Trophoblast cell (in vitro differentiated cells and primary cell): Measurements from ENCODE around the gene PTRHD1.

Experiments used
- DNase-seq, 2 donors: peaks; one replicate each; pipeline ENCODE4 v3.0.0-alpha.2; 2016
- H2AFZ ChIP-seq: 2 replicates; pipeline ENCODE4 v1.6.1; 2013; ENCODE audit warnings: low read length, moderate library complexity, mild to moderate bottlenecking; ENCODE audit not compliant: insufficient read depth, poor library complexity
- H2AK5ac ChIP-seq: 2 replicates; pipeline ENCODE4 v1.6.1; 2013; ENCODE audit warnings: mild to moderate bottlenecking, low read length
- H2BK120ac ChIP-seq: 2 replicates; pipeline ENCODE4 v1.6.1; 2013; ENCODE audit warnings: low read length, mild to moderate bottlenecking, moderate library complexity; ENCODE audit not compliant: insufficient read depth, poor library complexity
- H2BK12ac ChIP-seq: 2 replicates; pipeline ENCODE4 v1.6.1; 2013; ENCODE audit warnings: mild to moderate bottlenecking, low read length, moderate library complexity
- H2BK5ac ChIP-seq: 2 replicates; pipeline ENCODE4 v1.6.1; 2013; ENCODE audit warnings: low read length, low read depth, moderate library complexity, mild to moderate bottlenecking; ENCODE audit not compliant: poor library complexity
- H3K14ac ChIP-seq: 2 replicates; pipeline ENCODE4 v1.6.1; 2013; ENCODE audit warnings: mild to moderate bottlenecking, low read length
- H3K18ac ChIP-seq: 2 replicates; pipeline ENCODE4 v1.6.1; 2013; ENCODE audit warnings: mild to moderate bottlenecking, low read length
- H3K23ac ChIP-seq: 2 replicates; pipeline ENCODE4 v1.6.1; 2013; ENCODE audit warnings: low read length
- H3K27ac ChIP-seq: 2 replicates; pipeline ENCODE4 v1.5.1; 2013; ENCODE audit warnings: low read depth, mild to moderate bottlenecking, inconsistent platforms, low read length, moderate library complexity
- H3K27me3 ChIP-seq: 2 replicates; pipeline ENCODE4 v1.6.1; 2013; ENCODE audit warnings: inconsistent platforms, mild to moderate bottlenecking, low read length, moderate library complexity; ENCODE audit not compliant: insufficient read depth
- H3K36me3 ChIP-seq, 2 experiments: 1 replicate in 1 of 2; 2 replicates in 1 of 2; pipeline ENCODE4 v1.6.1; 2013; ENCODE audit warnings: low read length in 2 of 2, mild to moderate bottlenecking in 2 of 2, moderate library complexity in 1 of 2; ENCODE audit not compliant: insufficient read depth in 2 of 2, control insufficient read depth in 1 of 2
- H3K4ac ChIP-seq: 2 replicates; pipeline ENCODE4 v1.6.1; 2013; ENCODE audit warnings: low read depth, mild to moderate bottlenecking, low read length, moderate library complexity
- H3K4me1 ChIP-seq, 2 experiments: 1 replicate in 1 of 2; 2 replicates in 1 of 2; pipeline ENCODE4 v1.6.1; 2013; ENCODE audit warnings: low read length in 2 of 2, mild to moderate bottlenecking in 2 of 2, moderate library complexity in 1 of 2; ENCODE audit not compliant: insufficient read depth in 2 of 2, control insufficient read depth in 1 of 2
- H3K4me2 ChIP-seq: 2 replicates; pipeline ENCODE4 v1.6.1; 2013; ENCODE audit warnings: inconsistent platforms, mild to moderate bottlenecking, low read length, moderate library complexity
- H3K4me3 ChIP-seq: 2 replicates; pipeline ENCODE4 v1.5.1; 2013; ENCODE audit warnings: mild to moderate bottlenecking, low read depth, low read length, inconsistent platforms
- H3K79me1 ChIP-seq: one replicate; pipeline ENCODE4 v1.6.1; 2013; ENCODE audit warnings: low read length
- H3K79me2 ChIP-seq: 2 replicates; pipeline ENCODE4 v1.6.1; 2013; ENCODE audit warnings: low read length, mild to moderate bottlenecking; ENCODE audit not compliant: control insufficient read depth, insufficient read depth, poor library complexity
- H3K9ac ChIP-seq: 2 replicates; pipeline ENCODE4 v1.6.1; 2013; ENCODE audit warnings: mild to moderate bottlenecking, low read length
- H3K9me3 ChIP-seq: 2 replicates; pipeline ENCODE4 v1.6.1; 2013; ENCODE audit warnings: low read depth, mild to moderate bottlenecking, control low read depth, inconsistent platforms, low read length; ENCODE audit not compliant: insufficient read depth
- H4K12ac ChIP-seq: 2 replicates; pipeline ENCODE4 v1.6.1; 2013; ENCODE audit warnings: low read depth, mild to moderate bottlenecking, low read length, moderate library complexity
- H4K8ac ChIP-seq: 2 replicates; pipeline ENCODE4 v1.6.1; 2013; ENCODE audit warnings: low read depth, mild to moderate bottlenecking, low read length, moderate library complexity
- H4K91ac ChIP-seq: one replicate; pipeline ENCODE4 v1.6.1; 2013; ENCODE audit warnings: low read depth, mild to moderate bottlenecking, low read length, moderate library complexity
- WGBS: extraction: QIAGEN DNeasy Blood & Tissue Kit; methylation state at CpG from one replicate; pipeline ENCODE4 v1.1.7; 2013; ENCODE audit warnings: missing lambda C conversion rate; ENCODE audit not compliant: insufficient read length, insufficient coverage; ENCODE audit errors: extremely low coverage; 5-methylcytosine and 5-hydroxymethylcytosine counted together

The PTRHD1 gene

DNA sequence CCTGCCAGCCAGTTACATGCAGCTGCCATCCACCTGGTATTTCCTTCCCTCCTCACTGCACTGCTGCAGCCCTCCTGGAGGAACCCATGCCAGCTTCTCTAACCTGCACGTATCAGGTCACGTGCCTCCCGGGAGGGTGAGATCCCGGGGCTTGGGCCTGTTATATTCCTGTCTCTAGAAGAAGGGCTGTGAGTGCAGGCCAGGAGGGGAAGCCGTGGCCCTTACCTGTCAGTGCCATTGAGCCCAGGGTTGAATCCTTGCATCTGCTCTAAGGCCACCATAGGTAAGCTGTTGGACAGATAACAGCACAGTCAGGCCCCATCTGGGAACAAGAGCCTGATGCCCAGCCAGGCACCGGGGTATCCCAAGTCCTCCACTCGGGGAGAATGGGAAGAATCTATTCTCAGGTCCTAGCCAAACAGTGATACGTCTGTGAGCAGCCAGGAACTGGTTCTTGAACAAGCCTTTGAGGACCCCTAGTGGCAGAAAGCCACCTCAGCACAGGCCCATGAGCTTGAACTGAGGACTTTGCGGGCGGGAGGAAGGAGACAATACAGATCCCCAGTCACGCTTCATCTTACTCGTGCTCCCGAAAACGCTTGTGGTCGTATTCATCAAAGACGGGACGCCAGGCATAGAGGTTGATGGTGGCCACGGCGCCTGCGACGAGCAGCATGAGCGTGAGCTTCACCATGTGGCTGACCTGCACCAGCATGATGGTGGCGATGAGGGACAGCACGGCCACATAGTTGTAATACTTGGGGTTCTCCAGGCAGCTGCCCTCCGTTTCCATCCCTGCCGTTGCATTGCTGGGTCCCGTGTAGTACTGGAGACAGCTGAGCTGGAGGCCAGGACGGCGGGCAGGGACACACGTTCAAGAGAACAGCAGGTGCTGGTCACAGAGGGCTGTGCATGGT is 34.4 kb upstream of the PTRHD1 start:
- Histone ChIP-seq H3K79me1 (no peaks in the 10 kb centered on the region), H3K27ac (no peak overlapping the region)

DNA sequence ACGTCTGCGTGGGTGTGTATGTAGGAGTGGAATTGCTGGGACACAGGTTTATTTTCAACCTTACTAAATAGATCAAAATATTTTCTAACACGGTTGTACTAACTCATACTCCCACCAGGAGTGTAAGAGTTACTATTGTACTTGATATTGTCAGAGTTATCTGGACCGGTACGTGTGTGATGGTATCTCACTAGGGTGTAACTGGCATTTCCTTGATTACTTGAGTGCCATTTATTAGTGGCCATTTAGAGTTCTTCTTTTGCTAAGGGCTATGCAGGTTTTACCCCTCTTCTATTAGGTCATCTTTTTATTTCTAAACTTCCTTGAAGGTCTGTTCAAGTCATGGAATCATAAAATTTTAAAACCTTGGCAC is 33.6 kb upstream of the PTRHD1 start:
- Histone ChIP-seq H3K27ac (no peak overlapping the region), H4K91ac (no peak overlapping the region), H3K27me3 (no peaks in the 10 kb centered on the region), H3K18ac (no peak overlapping the region), H2AFZ (no peak overlapping the region), H2BK12ac (no peak overlapping the region), H4K12ac (no peak overlapping the region), H3K14ac (no peak overlapping the region), H3K79me1 (no peaks in the 10 kb centered on the region), H3K36me3 (peaks cover 5 to 6% of the 10 kb centered on the region in 2 experiments), H3K4ac (no peak overlapping the region), H3K4me1 (no peaks in the 10 kb centered on the region), H3K23ac (no peak overlapping the region), H3K9ac (no peak overlapping the region), H2BK120ac (no peak overlapping the region), H3K79me2 (no peaks in the 10 kb centered on the region), H2AK5ac (no peak overlapping the region), H2BK5ac (no peak overlapping the region), H3K9me3 (no peaks in the 10 kb centered on the region), H3K4me3 (no peak overlapping the region), H3K4me2 (no peak overlapping the region), H4K8ac (no peak overlapping the region)
- no peak for DNase-seq
- no CpG with 5 or more reads among the region's 5 CpGs for WGBS

More for the DNA sequence above, 34.4 kb upstream of the PTRHD1 start:
- no peak overlapping the region for H4K8ac ChIP-seq
- H3K4me2 ChIP-seq, result no peak overlapping the region
- H3K9ac ChIP-seq, result no peak overlapping the region
- no peaks in the 10 kb centered on the region for H3K79me2 ChIP-seq
- H3K9me3 ChIP-seq, result peaks cover 1% of the 10 kb centered on the region
- H3K4me1 ChIP-seq, result no peaks in the 10 kb centered on the region
- DNase-seq, result peak; percentile 76 to 89
- no peak overlapping the region for H2AK5ac ChIP-seq
- H3K4me3 ChIP-seq, result no peak overlapping the region
- H4K12ac ChIP-seq, result no peak overlapping the region
- peaks cover 5 to 6% of the 10 kb centered on the region in 2 experiments for H3K36me3 ChIP-seq
- H2BK12ac ChIP-seq, result no peak overlapping the region
- no CpG with 5 or more reads among the region's 30 CpGs for WGBS
- no peak overlapping the region for H3K4ac ChIP-seq
- H2BK5ac ChIP-seq, result no peak overlapping the region
- H4K91ac ChIP-seq, result no peak overlapping the region
- H3K14ac ChIP-seq, result no peak overlapping the region
- H2BK120ac ChIP-seq, result no peak overlapping the region
- H3K18ac ChIP-seq, result no peak overlapping the region
- no peaks in the 10 kb centered on the region for H3K27me3 ChIP-seq
- no peak overlapping the region for H2AFZ ChIP-seq
- H3K23ac ChIP-seq, result no peak overlapping the region

DNA sequence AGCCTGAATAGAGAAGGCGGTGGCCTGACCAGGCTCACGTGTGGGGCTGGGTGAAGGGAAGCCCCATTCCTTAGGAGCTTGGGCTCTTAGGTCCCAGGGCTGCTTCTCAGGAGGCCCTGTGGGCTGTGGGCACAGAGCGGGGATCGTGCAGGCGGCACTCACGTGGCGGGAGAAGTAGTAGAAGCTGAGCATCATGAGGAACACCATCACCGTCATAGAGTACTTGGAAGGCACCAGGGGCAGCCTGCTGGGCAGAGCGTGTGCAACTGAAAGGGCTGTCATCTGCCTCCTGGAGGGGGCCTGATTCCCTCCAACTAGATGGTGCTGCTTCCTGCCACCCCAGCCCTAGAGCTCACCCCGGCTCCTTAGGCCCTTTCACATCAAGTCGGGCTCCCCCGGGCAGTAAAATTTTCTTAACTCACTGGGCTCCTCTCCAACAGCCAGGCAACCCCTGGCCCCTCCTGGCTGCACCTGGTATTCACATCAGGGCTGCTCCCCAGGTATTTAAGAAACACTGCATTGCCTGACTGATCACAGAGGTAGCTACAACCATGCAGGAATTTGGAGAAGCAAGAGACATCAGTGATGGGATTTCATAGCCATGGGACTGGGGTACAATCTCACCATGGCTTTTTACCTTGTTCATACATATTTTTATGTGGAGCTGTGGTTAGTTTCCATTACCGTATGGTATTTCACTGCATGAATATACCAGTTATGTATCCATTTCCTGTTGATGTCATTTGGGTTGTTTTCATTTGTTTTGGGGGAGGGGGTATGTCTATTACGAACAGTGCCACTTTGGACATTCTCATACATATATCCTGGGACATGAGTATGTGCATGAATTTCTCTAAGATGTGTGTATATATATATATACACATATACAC is 32.9 kb upstream of the PTRHD1 start:
- Histone ChIP-seq H2BK5ac (no peak overlapping the region), H2AFZ (no peak overlapping the region), H3K4me1 (no peaks in the 10 kb centered on the region), H4K12ac (no peak overlapping the region), H2BK120ac (no peak overlapping the region), H3K4me2 (no peak overlapping the region), H2BK12ac (no peak overlapping the region), H3K36me3 (peaks cover 10 to 11% of the 10 kb centered on the region in 2 experiments), H3K18ac (no peak overlapping the region), H3K79me1 (no peaks in the 10 kb centered on the region), H3K27ac (no peak overlapping the region), H3K79me2 (no peaks in the 10 kb centered on the region), H4K91ac (no peak overlapping the region), H4K8ac (no peak overlapping the region), H3K9me3 (no peaks in the 10 kb centered on the region), H3K4me3 (no peak overlapping the region), H3K4ac (no peak overlapping the region), H3K27me3 (no peaks in the 10 kb centered on the region), H2AK5ac (no peak overlapping the region), H3K9ac (no peak overlapping the region), H3K23ac (no peak overlapping the region), H3K14ac (no peak overlapping the region)
- WGBS, result no CpG with 5 or more reads among the region's 14 CpGs
- no peak for DNase-seq

DNA sequence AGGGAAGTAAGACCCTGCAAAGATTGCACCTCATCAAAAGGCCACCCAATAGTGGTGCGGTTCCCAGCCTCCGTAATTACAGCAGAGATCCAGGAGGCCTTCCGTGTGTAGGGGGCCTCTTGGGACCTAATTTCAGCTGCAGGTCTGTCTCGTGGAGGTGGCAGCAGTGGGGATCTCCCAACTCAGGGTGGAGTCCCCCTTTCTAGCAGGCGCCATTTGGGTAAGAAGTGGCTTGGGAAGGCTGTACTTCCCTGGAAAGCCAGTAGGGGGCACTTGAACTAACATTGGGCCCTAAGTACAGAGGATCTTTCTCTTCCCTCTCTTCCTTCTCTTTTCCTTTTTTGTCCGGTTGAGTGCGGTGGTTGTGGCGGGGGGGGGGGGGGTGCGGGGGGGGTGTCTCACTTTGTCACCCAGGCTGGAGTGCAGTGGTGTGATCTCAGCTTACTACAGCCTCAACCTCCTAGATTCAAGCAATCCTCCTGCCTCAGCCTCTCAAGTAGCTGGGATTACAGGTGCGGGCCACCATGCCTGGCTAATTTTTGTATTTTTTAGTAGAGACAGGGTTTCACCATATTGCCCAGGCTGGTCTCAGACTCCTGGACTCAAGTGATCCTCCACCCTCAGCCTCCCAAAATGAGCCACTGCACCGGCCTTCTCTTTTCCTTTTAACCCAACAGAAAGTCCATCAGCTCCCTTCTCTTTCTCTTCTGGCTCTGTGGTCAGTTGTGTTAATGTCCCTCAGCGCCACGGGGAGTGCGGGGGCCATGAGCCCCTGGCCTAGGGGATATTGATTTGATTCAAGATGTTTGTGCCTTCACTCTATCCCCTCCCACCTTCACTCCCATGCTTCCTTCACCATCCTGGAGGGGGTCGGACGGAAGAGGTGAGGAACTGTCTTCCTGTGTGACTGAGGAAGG is 32.0 kb upstream of the PTRHD1 start:
- Histone ChIP-seq H3K18ac (no peak overlapping the region), H4K91ac (no peak overlapping the region), H3K36me3 (peaks cover 19% of the 10 kb centered on the region in 2 experiments), H4K8ac (no peak overlapping the region), H2AFZ (no peak overlapping the region), H2BK120ac (no peak overlapping the region), H3K4me2 (no peak overlapping the region), H3K4ac (no peak overlapping the region), H2AK5ac (no peak overlapping the region), H3K14ac (no peak overlapping the region), H3K27me3 (no peaks in the 10 kb centered on the region), H2BK12ac (no peak overlapping the region), H3K79me2 (no peaks in the 10 kb centered on the region), H3K23ac (no peak overlapping the region), H2BK5ac (no peak overlapping the region), H3K9me3 (no peaks in the 10 kb centered on the region), H3K79me1 (no peaks in the 10 kb centered on the region), H3K9ac (no peak overlapping the region), H3K4me3 (no peak overlapping the region), H4K12ac (no peak overlapping the region), H3K4me1 (no peaks in the 10 kb centered on the region), H3K27ac (no peak overlapping the region)
- WGBS, result no CpG with 5 or more reads among the region's 16 CpGs
- DNase-seq, result peak in 1 of 2 donors; percentile 25
